ENCODE results near the gene COQ10A. TPM values are rescaled to one million over a fixed set of nuclear protein-coding genes. Genes with fewer than 3 reads are reported as not detected.

COQ10A gene
- total RNA-seq, result 14.8 TPM

DNA sequence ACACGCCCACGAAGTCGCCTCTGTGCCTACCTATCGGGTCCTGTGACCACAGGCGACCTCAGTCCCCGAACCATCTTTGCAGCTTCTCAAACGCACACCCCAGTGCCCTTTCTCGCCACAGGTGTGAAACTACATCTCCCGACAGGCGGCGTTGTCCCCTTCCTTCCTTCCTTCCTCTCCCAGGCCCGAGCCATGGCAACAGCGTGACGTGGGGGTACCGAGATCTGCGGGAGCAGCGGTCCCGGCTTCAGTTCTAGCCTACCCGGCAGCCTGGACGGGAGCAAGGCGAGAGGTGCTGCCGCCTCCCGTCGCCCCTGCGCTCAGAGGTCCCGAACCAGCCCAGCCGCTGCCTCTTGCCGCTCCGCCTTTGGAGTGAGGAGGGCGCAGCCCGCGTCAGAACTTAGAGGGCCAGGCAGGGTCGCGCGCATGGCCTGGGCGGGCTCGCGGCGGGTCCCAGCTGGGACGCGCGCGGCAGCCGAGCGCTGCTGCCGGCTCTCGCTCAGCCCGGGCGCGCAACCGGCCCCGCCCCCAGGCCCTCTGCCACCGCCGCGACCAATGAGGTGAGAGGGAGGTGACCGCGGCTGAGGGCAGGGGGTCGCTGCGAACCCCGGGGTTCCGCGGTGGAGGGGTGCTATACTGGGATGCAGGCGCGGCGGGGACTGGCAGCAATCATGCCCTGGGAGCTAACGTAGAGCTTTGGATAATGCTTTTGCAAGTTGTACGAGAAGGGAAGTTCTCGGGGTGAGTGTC, at the start of gene COQ10A:
COQ10A (plus strand) TSS at position 250 of the 750 bp plus-strand sequence; CDS start at position 427, 177 bp downstream.
- Histone ChIP-seq H3K4me1 (ENCODE audit: insufficient read depth, low read length) (peaks cover 15% of the 10 kb centered on the region), H3K27me3 (ENCODE audit: insufficient read depth, low read length) (no peaks in the 10 kb centered on the region), H3K9me3 (ENCODE audit: low read depth, low read length) (no peaks in the 10 kb centered on the region), H3K4me3 (ENCODE audit: low read length) (peak within 1 kb of the TSS; percentile 80)

- Histone ChIP-seq H3K27me3 (ENCODE audit: insufficient read depth, low read length) (no peaks in the 10 kb centered on the region), H3K4me1 (ENCODE audit: insufficient read depth, low read length) (peaks cover 48% of the 10 kb centered on the region), H3K4me3 (ENCODE audit: low read length) (no peak overlapping the region), H3K9me3 (ENCODE audit: low read depth, low read length) (no peaks in the 10 kb centered on the region)
These were observed 46.9 kb upstream of the COQ10A start for GRCh38 chr12:56219840-56220239.

GRCh38 chr12:56220611-56221231, 46.0 kb upstream of the COQ10A start:
- H3K9me3 ChIP-seq (ENCODE audit: low read depth, low read length), result no peaks in the 10 kb centered on the region
- H3K4me1 ChIP-seq (ENCODE audit: insufficient read depth, low read length), result peaks cover 55% of the 10 kb centered on the region
- H3K27me3 ChIP-seq (ENCODE audit: insufficient read depth, low read length), result no peaks in the 10 kb centered on the region
- peak overlapping the region; percentile 98 for H3K4me3 ChIP-seq (ENCODE audit: low read length)

- Histone ChIP-seq H3K4me3 (ENCODE audit: low read length) (peak overlapping the region; percentile 98), H3K27me3 (ENCODE audit: insufficient read depth, low read length) (no peaks in the 10 kb centered on the region), H3K4me1 (ENCODE audit: insufficient read depth, low read length) (peaks cover 55% of the 10 kb centered on the region), H3K9me3 (ENCODE audit: low read depth, low read length) (no peaks in the 10 kb centered on the region)
These were observed 45.4 kb upstream of the COQ10A start for GRCh38 chr12:56221232-56221756.

GRCh38 chr12:56221757-56222530, 44.8 kb upstream of the COQ10A start, which contains the start of gene RNF41:
Gene RNF41, minus strand, starts transcription at chr12:56221922. Its CDS starts 7,875 bp downstream, at chr12:56214047.
- Histone ChIP-seq H3K4me3 (ENCODE audit: low read length) (peak within 1 kb of the TSS; percentile 98), H3K9me3 (ENCODE audit: low read depth, low read length) (no peaks in the 10 kb centered on the region), H3K27me3 (ENCODE audit: insufficient read depth, low read length) (no peaks in the 10 kb centered on the region), H3K4me1 (ENCODE audit: insufficient read depth, low read length) (peaks cover 55% of the 10 kb centered on the region)

DNA sequence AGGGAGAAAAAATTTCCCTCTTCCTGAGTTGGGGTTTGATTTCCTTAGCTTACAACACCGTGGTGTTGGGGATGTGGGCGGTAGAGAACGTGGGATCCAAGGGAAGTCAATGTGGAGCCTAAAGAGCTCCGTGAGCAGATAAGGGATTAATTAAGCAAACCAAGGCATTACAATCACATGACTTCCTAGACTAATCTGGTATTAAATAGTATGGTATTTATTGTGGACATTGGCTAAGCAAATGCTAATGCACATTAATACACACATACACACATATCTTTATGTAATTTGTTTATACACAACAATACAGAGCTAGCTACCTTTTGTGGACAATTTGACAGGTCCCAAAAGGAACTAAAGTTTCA, 44.2 kb upstream of the COQ10A start:
- Histone ChIP-seq H3K4me1 (ENCODE audit: insufficient read depth, low read length) (peaks cover 55% of the 10 kb centered on the region), H3K27me3 (ENCODE audit: insufficient read depth, low read length) (no peaks in the 10 kb centered on the region), H3K4me3 (ENCODE audit: low read length) (peak overlapping the region; percentile 98), H3K9me3 (ENCODE audit: low read depth, low read length) (no peaks in the 10 kb centered on the region)

- Histone ChIP-seq H3K4me1 (ENCODE audit: insufficient read depth, low read length) (peaks cover 55% of the 10 kb centered on the region), H3K27me3 (ENCODE audit: insufficient read depth, low read length) (no peaks in the 10 kb centered on the region)
These were observed 43.1 kb upstream of the COQ10A start for GRCh38 chr12:56223571-56224101.

DNA sequence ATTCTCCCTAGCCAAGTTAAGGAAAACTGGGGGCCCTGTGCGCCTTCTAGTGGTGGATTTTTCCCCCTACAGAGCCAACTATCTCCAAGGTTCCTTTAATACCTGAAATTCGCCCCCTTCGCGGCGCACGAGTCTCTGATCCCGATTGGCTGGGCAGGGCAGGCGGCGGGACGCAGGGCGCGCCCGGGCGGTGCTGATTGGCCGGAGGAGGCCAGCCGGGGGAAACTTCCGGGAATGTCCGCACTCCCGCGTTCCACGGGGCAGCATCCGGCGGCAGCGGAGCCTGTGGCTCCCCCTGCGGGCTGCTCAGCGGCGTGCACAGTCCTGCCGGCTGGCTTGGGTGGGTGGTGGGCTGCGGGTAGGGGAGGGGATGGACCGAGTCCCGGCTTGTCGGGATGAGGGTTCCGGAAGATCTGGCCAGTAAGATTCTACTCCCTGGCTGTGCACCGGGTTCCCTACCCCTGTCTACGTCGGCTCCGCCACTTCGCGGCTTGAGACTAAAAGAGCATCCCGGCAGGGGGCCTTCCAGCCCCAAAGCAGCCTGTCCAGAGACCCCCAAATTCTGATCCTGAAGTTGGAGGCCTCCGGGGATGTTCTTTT, 42.5 kb upstream of the COQ10A start, which contains the start of gene NABP2:
NABP2 (plus strand) TSS at position 241 of the 600 bp plus-strand sequence. CDS start 515 bp downstream, outside the sequence.
- H3K4me3 ChIP-seq (ENCODE audit: low read length), result peak within 1 kb of the TSS; percentile 57
- no peaks in the 10 kb centered on the region for H3K9me3 ChIP-seq (ENCODE audit: low read depth, low read length)
- no peaks in the 10 kb centered on the region for H3K27me3 ChIP-seq (ENCODE audit: insufficient read depth, low read length)
- H3K4me1 ChIP-seq (ENCODE audit: insufficient read depth, low read length), result peaks cover 55% of the 10 kb centered on the region

More at GRCh38 chr12:56223571-56224101, 43.1 kb upstream of the COQ10A start:
- H3K4me3 ChIP-seq (ENCODE audit: low read length), result peak overlapping the region; percentile 57
- H3K9me3 ChIP-seq (ENCODE audit: low read depth, low read length), result no peaks in the 10 kb centered on the region

DNA sequence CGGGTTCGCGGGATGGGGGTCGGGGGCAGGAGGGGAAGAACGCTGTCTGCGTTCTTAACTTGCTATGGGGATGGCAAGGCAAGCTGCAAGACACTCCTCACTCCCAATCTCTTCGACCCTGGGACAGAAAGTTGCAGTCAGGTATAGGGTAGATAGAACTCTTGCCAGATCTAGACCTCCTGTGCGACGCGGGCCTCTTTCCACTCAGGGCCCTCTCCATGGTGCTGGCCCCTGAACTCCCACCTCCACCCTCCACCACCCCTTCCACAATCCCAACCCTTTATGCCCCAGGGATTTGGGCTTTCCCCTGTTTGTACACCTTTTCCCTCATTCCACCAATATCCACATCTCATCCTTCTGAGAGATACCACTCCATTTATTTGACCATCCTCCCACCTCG, 41.8 kb upstream of the COQ10A start:
- Histone ChIP-seq H3K4me3 (ENCODE audit: low read length) (no peak overlapping the region), H3K27me3 (ENCODE audit: insufficient read depth, low read length) (no peaks in the 10 kb centered on the region), H3K9me3 (ENCODE audit: low read depth, low read length) (no peaks in the 10 kb centered on the region), H3K4me1 (ENCODE audit: insufficient read depth, low read length) (peaks cover 49% of the 10 kb centered on the region)

DNA sequence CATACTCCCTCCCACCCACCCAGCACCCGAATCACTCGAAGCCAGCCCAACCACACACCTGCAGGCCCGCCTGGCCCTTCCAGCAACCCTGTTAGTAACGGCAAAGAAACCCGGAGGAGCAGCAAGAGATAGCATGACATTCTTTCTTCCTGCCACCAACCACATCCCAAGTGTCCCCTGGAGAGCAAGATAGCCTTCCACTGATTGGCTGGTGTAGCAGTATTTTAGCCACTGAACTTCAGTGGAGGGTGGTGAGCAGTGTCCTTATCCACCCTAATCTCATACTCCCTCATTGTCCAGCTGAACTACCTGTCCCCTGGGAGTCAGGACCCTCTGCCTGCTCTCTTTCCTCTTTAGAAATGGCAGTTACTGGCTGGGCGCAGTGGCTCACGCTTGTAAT, 37.7 kb upstream of the COQ10A start:
- no peaks in the 10 kb centered on the region for H3K9me3 ChIP-seq (ENCODE audit: low read depth, low read length)
- H3K4me3 ChIP-seq (ENCODE audit: low read length), result no peak overlapping the region
- H3K27me3 ChIP-seq (ENCODE audit: insufficient read depth, low read length), result no peaks in the 10 kb centered on the region
- peaks cover 13% of the 10 kb centered on the region for H3K4me1 ChIP-seq (ENCODE audit: insufficient read depth, low read length)

GRCh38 chr12:56229916-56230431, 36.8 kb upstream of the COQ10A start, which contains the start of gene SLC39A5:
Gene SLC39A5, plus strand, starts transcription at chr12:56230051. Its CDS starts 1,224 bp downstream, at chr12:56231275.
- Histone ChIP-seq H3K4me1 (ENCODE audit: insufficient read depth, low read length) (peaks cover 6% of the 10 kb centered on the region), H3K27me3 (ENCODE audit: insufficient read depth, low read length) (no peaks in the 10 kb centered on the region), H3K9me3 (ENCODE audit: low read depth, low read length) (no peaks in the 10 kb centered on the region), H3K4me3 (ENCODE audit: low read length) (no peak within 1 kb of the TSS)

GRCh38 chr12:56230432-56231183, 36.1 kb upstream of the COQ10A start:
- Histone ChIP-seq H3K4me1 (ENCODE audit: insufficient read depth, low read length) (no peaks in the 10 kb centered on the region), H3K27me3 (ENCODE audit: insufficient read depth, low read length) (no peaks in the 10 kb centered on the region), H3K4me3 (ENCODE audit: low read length) (no peak overlapping the region), H3K9me3 (ENCODE audit: low read depth, low read length) (no peaks in the 10 kb centered on the region)

- Histone ChIP-seq H3K4me1 (ENCODE audit: insufficient read depth, low read length) (no peaks in the 10 kb centered on the region), H3K27me3 (ENCODE audit: insufficient read depth, low read length) (no peaks in the 10 kb centered on the region), H3K9me3 (ENCODE audit: low read depth, low read length) (no peaks in the 10 kb centered on the region), H3K4me3 (ENCODE audit: low read length) (no peak overlapping the region)
These were observed 35.6 kb upstream of the COQ10A start for GRCh38 chr12:56231184-56231582.

Measured in mononuclear cell (primary cell).